Endothelial cell of umbilical vein (primary cell): Measurements from ENCODE around the gene DDOST. TPM values are rescaled to one million over a fixed set of nuclear protein-coding genes. Genes with fewer than 3 reads are reported as not detected.

Experiments
- BruUV-seq: library from RNA; stranded (reverse); fragments of 400-500 nt; replicated peaks from 2 replicates; lab custom pipeline; 2021; lab: Mats Ljungman, UMichigan
- CTCF ChIA-PET: fragments of 300-600, 350-600 bp; sonication (Branson Sonifier 250); formaldehyde crosslinking; loops from one replicate; lab custom pipeline; 2021; ENCODE audit warnings: antibody characterized with exemption, inconsistent platforms; lab: Charles Lee
- POLR2A ChIA-PET: fragments of 300-600, 350-600 bp; sonication (Branson Sonifier 250); formaldehyde crosslinking; loops from one replicate; lab custom pipeline; 2021; ENCODE audit warnings: antibody characterized with exemption, inconsistent platforms; lab: Charles Lee
- DNase-seq: peaks from one replicate; pipeline ENCODE4 v3.0.0-alpha.2; 2011; ENCODE audit warnings: low read depth, low spot score
- FAIRE-seq: peaks from 2 replicates; lab custom pipeline; 2011; peaks lifted over from hg19 to GRCh38; lab: Jason Lieb, UNC
- H2AFZ ChIP-seq: 2 replicates; pipeline ENCODE4 v1.6.0; 2012; ENCODE audit warnings: low read depth, low read length, control low read depth, inconsistent platforms
- H3K27ac ChIP-seq: 2 replicates; pipeline ENCODE4 v1.5.1; 2011; ENCODE audit warnings: low read depth, mild to moderate bottlenecking, control low read depth, low read length, moderate library complexity; ENCODE audit not compliant: insufficient read depth
- H3K27me3 ChIP-seq, 2 experiments: 2 replicates each; pipeline versions ENCODE4 v1.6.0 to v1.6.1; 2011; ENCODE audit warnings: low read length in 2 of 2, mixed read lengths in 1 of 2; ENCODE audit not compliant: control insufficient read depth in 2 of 2, insufficient read depth in 2 of 2
- H3K36me3 ChIP-seq, 2 experiments: 2 replicates in 1 of 2; 3 replicates in 1 of 2; pipeline ENCODE4 v1.5.1; 2011; ENCODE audit warnings: low read length in 2 of 2, mild to moderate bottlenecking in 1 of 2, moderate library complexity in 1 of 2; ENCODE audit not compliant: control insufficient read depth in 2 of 2, insufficient read depth in 2 of 2; ENCODE audit errors: extremely low read depth in 1 of 2
- H3K4me1 ChIP-seq: 3 replicates; pipeline ENCODE4 v1.5.1; 2011; ENCODE audit warnings: mild to moderate bottlenecking, low read length; ENCODE audit not compliant: control insufficient read depth, insufficient read depth; ENCODE audit errors: extremely low read depth
- H3K4me2 ChIP-seq: 2 replicates; pipeline ENCODE4 v1.6.1; 2011; ENCODE audit warnings: low read length, control low read depth, mixed read lengths; ENCODE audit not compliant: insufficient read depth
- H3K4me3 ChIP-seq, 3 experiments: fragments of 200-600 bp in 1 of 3; sonication (generic), shearing (Covaris generic) in 1 of 3; replicated peaks in 1 of 3; 2 replicates each; pipeline ENCODE4 v1.5.1; 2011 to 2016; ENCODE audit warnings: control low read depth in 3 of 3, low read length in 3 of 3, mild to moderate bottlenecking in 2 of 3, inconsistent platforms in 1 of 3, low read depth in 1 of 3, moderate library complexity in 1 of 3; ENCODE audit not compliant: insufficient read depth in 1 of 3
- H3K79me2 ChIP-seq: 2 replicates; pipeline ENCODE4 v1.6.0; 2012; ENCODE audit warnings: low read length, inconsistent platforms; ENCODE audit not compliant: control insufficient read depth, insufficient read depth
- H3K9ac ChIP-seq: replicated peaks from 2 replicates; pipeline ENCODE3; 2011; ENCODE audit warnings: low read length, control low read depth; ENCODE audit not compliant: insufficient read depth; ENCODE audit errors: extremely low read depth
- H3K9me1 ChIP-seq: replicated peaks from 3 replicates; pipeline ENCODE4 v1.6.0; 2011; ENCODE audit warnings: mild to moderate bottlenecking, low read length; ENCODE audit not compliant: control insufficient read depth, insufficient read depth; ENCODE audit errors: extremely low read depth
- H3K9me3 ChIP-seq: replicated peaks from 2 replicates; pipeline ENCODE4 v1.5.1; 2012; ENCODE audit warnings: low read length, inconsistent platforms; ENCODE audit not compliant: control insufficient read depth, insufficient read depth
- H4K20me1 ChIP-seq: replicated peaks from 2 replicates; pipeline ENCODE3; 2011; ENCODE audit warnings: mild to moderate bottlenecking, low read length; ENCODE audit not compliant: control insufficient read depth, insufficient read depth; ENCODE audit errors: extremely low read depth
- EZH2 ChIP-seq: IDR thresholded peaks from 2 replicates; pipeline ENCODE4 v1.6.1; 2012; ENCODE audit warnings: borderline replicate concordance, low read depth, mild to moderate bottlenecking, moderate library complexity, low read length, inconsistent platforms; ENCODE audit not compliant: severe bottlenecking
- FOS ChIP-seq: IDR thresholded peaks from 2 replicates; pipeline ENCODE4 v1.6.1; 2011; ENCODE audit warnings: mild to moderate bottlenecking, low read length, moderate library complexity, borderline replicate concordance; ENCODE audit not compliant: insufficient read depth
- GATA2 ChIP-seq: IDR thresholded peaks from 2 replicates; pipeline ENCODE4 v1.7.0; 2011; ENCODE audit warnings: low read depth, mild to moderate bottlenecking, moderate library complexity, mixed read lengths, low read length; ENCODE audit not compliant: insufficient read length, insufficient read depth
- JUN ChIP-seq: IDR thresholded peaks from 2 replicates; pipeline ENCODE4 v1.6.1; 2011; ENCODE audit warnings: borderline replicate concordance, low read depth; ENCODE audit not compliant: insufficient read length, insufficient read depth
- MYC ChIP-seq: IDR thresholded peaks from one replicate; pipeline ENCODE4 v1.6.1; 2011; ENCODE audit warnings: mild to moderate bottlenecking, low read depth, low read length
- POLR2A ChIP-seq: IDR thresholded peaks from 2 replicates; pipeline ENCODE4 v1.6.1; 2012; ENCODE audit warnings: low read depth, mild to moderate bottlenecking, control low read depth, low read length
- POLR2AphosphoS5 ChIP-seq: IDR thresholded peaks from 2 replicates; pipeline ENCODE4 v1.6.1; 2012; ENCODE audit warnings: low read depth, mild to moderate bottlenecking, control low read depth, low read length, moderate library complexity; ENCODE audit not compliant: insufficient read depth
- dilution Hi-C: fragments of 300-500 bp; cut with MboI; formaldehyde crosslinking; loops from one replicate; pipeline ENCODE4 v1.15.0; 2019; ENCODE audit warnings: low sequenced_read_pairs; ENCODE audit not compliant: extremely low pct_ligation_motif_present
- intact Hi-C: fragments of 100-400 bp; cut with micrococcal nuclease; formaldehyde crosslinking; loops from one replicate; pipeline ENCODE4 v1.10.0; 2022
- polyA plus RNA-seq, 4 experiments: library from polyadenylated mRNA; depleted of rRNA in 3 of 4; stranded (reverse) in 3 of 4; unstranded in 1 of 4; fragments of >200 nt; gene quantifications; 2 replicates each; pipeline versions ENCODE4 v1.2.1 to v1.2.3, GENCODE V29; 2011 to 2012; ENCODE audit warnings: missing spikeins in 1 of 4
- total RNA-seq: library from RNA; stranded (reverse); gene quantifications from 2 replicates; pipeline ENCODE4 v1.2.3, GENCODE V29; 2021
- TF ChIP-seq, protein P1 (sequence below): IDR thresholded peaks from 2 replicates; pipeline ENCODE4 v1.6.1; 2011; ENCODE audit not compliant: insufficient read depth, insufficient read length
- TF ChIP-seq, protein P2 (sequence below), 2 donors: IDR thresholded peaks; 1 replicate in 1 of 2; 2 replicates in 1 of 2; pipeline ENCODE4 v1.5.1; 2011; ENCODE audit warnings: low read length in 2 of 2, mild to moderate bottlenecking in 2 of 2, moderate library complexity in 2 of 2, control low read depth in 1 of 2, inconsistent platforms in 1 of 2, low read depth in 1 of 2; ENCODE audit not compliant: insufficient read depth in 1 of 2; ENCODE audit errors: extremely low read depth in 1 of 2

The DDOST gene
- total and polyA plus RNA-seq, 2 donors (not counting 3 experiments of a cell fraction or from before 2014, with no cell fraction given) = 319 to 533 TPM

GRCh38 chr1:20705203-20705755, 44.1 kb upstream of the DDOST start:
- FAIRE-seq (no peak), DNase-seq (no peak)
- no peaks in the 10 kb centered on the region for H3K79me2 ChIP-seq
- H3K4me1 ChIP-seq = no peaks in the 10 kb centered on the region
- no peaks in the 10 kb centered on the region for H4K20me1 ChIP-seq
- no peak overlapping the region for H3K4me3 ChIP-seq
- no peak overlapping the region for H2AFZ ChIP-seq
- ChIA-PET CTCF (interaction anchor here (1.0 to 1.2 kb wide), 2 partner anchors 76 to 490 kb away, joined by 3 to 4 read pairs; no protein-coding TSS in a partner anchor), POLR2A (no interaction called here)
- TF ChIP-seq, protein P1, sequence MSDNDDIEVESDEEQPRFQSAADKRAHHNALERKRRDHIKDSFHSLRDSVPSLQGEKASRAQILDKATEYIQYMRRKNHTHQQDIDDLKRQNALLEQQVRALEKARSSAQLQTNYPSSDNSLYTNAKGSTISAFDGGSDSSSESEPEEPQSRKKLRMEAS = no peak
- no peak for TF ChIP-seq MYC
- TF ChIP-seq GATA2 = no peak
- TF ChIP-seq FOS = no peak
- TF ChIP-seq POLR2A = no peak
- TF ChIP-seq POLR2AphosphoS5 = no peak
- no peak for TF ChIP-seq EZH2
- TF ChIP-seq, protein P2, sequence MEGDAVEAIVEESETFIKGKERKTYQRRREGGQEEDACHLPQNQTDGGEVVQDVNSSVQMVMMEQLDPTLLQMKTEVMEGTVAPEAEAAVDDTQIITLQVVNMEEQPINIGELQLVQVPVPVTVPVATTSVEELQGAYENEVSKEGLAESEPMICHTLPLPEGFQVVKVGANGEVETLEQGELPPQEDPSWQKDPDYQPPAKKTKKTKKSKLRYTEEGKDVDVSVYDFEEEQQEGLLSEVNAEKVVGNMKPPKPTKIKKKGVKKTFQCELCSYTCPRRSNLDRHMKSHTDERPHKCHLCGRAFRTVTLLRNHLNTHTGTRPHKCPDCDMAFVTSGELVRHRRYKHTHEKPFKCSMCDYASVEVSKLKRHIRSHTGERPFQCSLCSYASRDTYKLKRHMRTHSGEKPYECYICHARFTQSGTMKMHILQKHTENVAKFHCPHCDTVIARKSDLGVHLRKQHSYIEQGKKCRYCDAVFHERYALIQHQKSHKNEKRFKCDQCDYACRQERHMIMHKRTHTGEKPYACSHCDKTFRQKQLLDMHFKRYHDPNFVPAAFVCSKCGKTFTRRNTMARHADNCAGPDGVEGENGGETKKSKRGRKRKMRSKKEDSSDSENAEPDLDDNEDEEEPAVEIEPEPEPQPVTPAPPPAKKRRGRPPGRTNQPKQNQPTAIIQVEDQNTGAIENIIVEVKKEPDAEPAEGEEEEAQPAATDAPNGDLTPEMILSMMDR (IDR thresholded peaks at IDR 0.05; ENCODE audit: extremely low read depth in 1 of 2, insufficient read depth in 1 of 2, low read depth in 1 of 2, low read length in 2 of 2) = no peak
- TF ChIP-seq JUN = no peak
- H3K4me2 ChIP-seq = no peak overlapping the region
- no peaks in the 10 kb centered on the region for H3K9me3 ChIP-seq
- BruUV-seq = no TSS peak
- no peaks in the 10 kb centered on the region for H3K27me3 ChIP-seq
- no peak overlapping the region for H3K27ac ChIP-seq
- no peaks in the 10 kb centered on the region for H3K36me3 ChIP-seq
- intact Hi-C loops (no loop called here), dilution Hi-C loops (no loop called here)
- no peak overlapping the region for H3K9ac ChIP-seq
- no peaks in the 10 kb centered on the region for H3K9me1 ChIP-seq
